ENCODE measurements around the gene KIAA0825. TPM values are rescaled to one million over a fixed set of nuclear protein-coding genes. Genes with fewer than 3 reads are reported as not detected.

Gene KIAA0825
- polyA plus RNA-seq, 3 donors = 0.56 to 1.3 (median 0.89) TPM

- intact Hi-C loops (cut with micrococcal nuclease) = no loop called here
- Mint-ChIP-seq H3K9me3 (peaks cover 2 to 19% (median 10%) of the 10 kb centered on the region in 7 donors), H3K27ac (no peak overlapping the region), H3K27me3 (ENCODE audit: low read depth in 3 of 3) (peaks cover 2 to 9% (median 6%) of the 10 kb centered on the region in 3 donors), H3K4me1 (no peaks in the 10 kb centered on the region), H3K36me3 (peaks cover 2% of the 10 kb centered on the region in 2 donors), H3K4me3 (no peak overlapping the region)
- Histone ChIP-seq H3K4me3 (replicated peaks in 1 of 3; ENCODE audit: low read depth in 2 of 3, low read length in 3 of 3) (no peak overlapping the region), H3K79me2 (ENCODE audit: insufficient read depth, low read length) (no peaks in the 10 kb centered on the region), H3K4me2 (replicated peaks; ENCODE audit: extremely low read depth, low read length, poor library complexity, severe bottlenecking) (no peak overlapping the region), H3K36me3 (replicated peaks in 1 of 2; ENCODE audit: control insufficient read depth in 1 of 2, insufficient read depth in 2 of 2, low read length in 2 of 2) (no peaks in the 10 kb centered on the region), H4K20me1 (ENCODE audit: insufficient read depth, low read length) (no peaks in the 10 kb centered on the region), H3K27me3 (ENCODE audit: control insufficient read depth in 2 of 2, insufficient read depth in 2 of 2, low read length in 2 of 2) (no peaks in the 10 kb centered on the region), H2AFZ (ENCODE audit: insufficient read depth, low read depth, low read length, poor library complexity, severe bottlenecking) (no peak overlapping the region), H3K9me3 (replicated peaks in 1 of 2; ENCODE audit: control insufficient read depth in 1 of 2, insufficient read depth in 1 of 2, low read length in 2 of 2) (peaks cover 0 to 6% of the 10 kb centered on the region in 2 donors), H3K27ac (ENCODE audit: low read depth in 1 of 2, low read length in 2 of 2) (no peak overlapping the region), H3K4me1 (ENCODE audit: control insufficient read depth in 1 of 2, insufficient read depth in 2 of 2, low read length in 2 of 2) (peaks cover 0 to under 1% of the 10 kb centered on the region in 2 donors), H3K9ac (ENCODE audit: insufficient read depth, low read length, poor library complexity, severe bottlenecking) (no peak overlapping the region)
- no peak for DNase-seq
- no CpG with 5 or more reads among the region's 1 CpG for WGBS (ENCODE audit: insufficient coverage)
- TF ChIP-seq CTCF (IDR thresholded peaks at IDR 0.05) = no peak
Observed at GRCh38 chr5:94551858-94552257, 66.5 kb downstream of the KIAA0825 start.

- intact Hi-C loops (cut with micrococcal nuclease) = no loop called here
- peak; percentile 26 to 42 (median 31) for DNase-seq
- Mint-ChIP-seq H3K27me3 (ENCODE audit: low read depth in 3 of 3) (peaks cover 2 to 14% (median 6%) of the 10 kb centered on the region in 3 donors), H3K4me3 (peak overlapping the region in 1 of 2 donors; percentile 40), H3K36me3 (peaks cover 5 to 7% of the 10 kb centered on the region in 2 donors), H3K9me3 (peaks cover 4 to 27% (median 18%) of the 10 kb centered on the region in 7 donors), H3K4me1 (peaks cover 35% of the 10 kb centered on the region), H3K27ac (peak overlapping the region; percentile 56 to 87 (median 71))
- H3K27ac ChIP-seq (ENCODE audit: low read depth in 1 of 2, low read length in 2 of 2) = peak overlapping the region; percentile 16 to 64
- peak overlapping the region; percentile 51 for H2AFZ ChIP-seq (ENCODE audit: insufficient read depth, low read depth, low read length, poor library complexity, severe bottlenecking)
- H3K9ac ChIP-seq (ENCODE audit: insufficient read depth, low read length, poor library complexity, severe bottlenecking) = no peak overlapping the region
- WGBS (ENCODE audit: insufficient coverage) = 31% methylated on average over 2 of the region's 4 CpGs
- H3K9me3 ChIP-seq (replicated peaks in 1 of 2; ENCODE audit: control insufficient read depth in 1 of 2, insufficient read depth in 1 of 2, low read length in 2 of 2) = peaks cover 6% of the 10 kb centered on the region in 2 donors
- TF ChIP-seq CTCF (IDR thresholded peaks at IDR 0.05) = no peak
- no peaks in the 10 kb centered on the region for H3K36me3 ChIP-seq (replicated peaks in 1 of 2; ENCODE audit: control insufficient read depth in 1 of 2, insufficient read depth in 2 of 2, low read length in 2 of 2)
- H3K79me2 ChIP-seq (ENCODE audit: insufficient read depth, low read length) = no peaks in the 10 kb centered on the region
- peak overlapping the region; percentile 35 for H3K4me2 ChIP-seq (replicated peaks; ENCODE audit: extremely low read depth, low read length, poor library complexity, severe bottlenecking)
- no peaks in the 10 kb centered on the region for H4K20me1 ChIP-seq (ENCODE audit: insufficient read depth, low read length)
- peak overlapping the region in 1 of 3 experiments; percentile 5 for H3K4me3 ChIP-seq (replicated peaks in 1 of 3; ENCODE audit: low read depth in 2 of 3, low read length in 3 of 3)
- no peaks in the 10 kb centered on the region for H3K27me3 ChIP-seq (ENCODE audit: control insufficient read depth in 2 of 2, insufficient read depth in 2 of 2, low read length in 2 of 2)
- peaks cover 34 to 36% of the 10 kb centered on the region in 2 donors for H3K4me1 ChIP-seq (ENCODE audit: control insufficient read depth in 1 of 2, insufficient read depth in 2 of 2, low read length in 2 of 2)
Observed at GRCh38 chr5:94545870-94546625, 72.4 kb downstream of the KIAA0825 start.

Data from CD14-positive monocyte (primary cell).